Stimulated activated CD4-positive, alpha-beta T cell treated with anti-CD3 and anti-CD28 coated beads, Interleukin-12 subunit alpha, Interleukin-12 subunit beta, amount 100 ng/mL, for 24 hours (primary cell): Measurements from ENCODE around the gene MBOAT1.
A peak's percentile ranks its signal among the peaks of the same experiment; 100 is the strongest.
"Not testable (repeated sequence)": the region's sequence is repeated elsewhere in the genome, so short reads cannot be mapped to it uniquely, and the experiment has no call there.

Experiments used
- DNase-seq, 2 experiments: peaks; one replicate each; pipeline ENCODE4 v3.0.0-alpha.2; 2020; ENCODE audit warnings: low read depth in 2 of 2

The MBOAT1 gene

DNA sequence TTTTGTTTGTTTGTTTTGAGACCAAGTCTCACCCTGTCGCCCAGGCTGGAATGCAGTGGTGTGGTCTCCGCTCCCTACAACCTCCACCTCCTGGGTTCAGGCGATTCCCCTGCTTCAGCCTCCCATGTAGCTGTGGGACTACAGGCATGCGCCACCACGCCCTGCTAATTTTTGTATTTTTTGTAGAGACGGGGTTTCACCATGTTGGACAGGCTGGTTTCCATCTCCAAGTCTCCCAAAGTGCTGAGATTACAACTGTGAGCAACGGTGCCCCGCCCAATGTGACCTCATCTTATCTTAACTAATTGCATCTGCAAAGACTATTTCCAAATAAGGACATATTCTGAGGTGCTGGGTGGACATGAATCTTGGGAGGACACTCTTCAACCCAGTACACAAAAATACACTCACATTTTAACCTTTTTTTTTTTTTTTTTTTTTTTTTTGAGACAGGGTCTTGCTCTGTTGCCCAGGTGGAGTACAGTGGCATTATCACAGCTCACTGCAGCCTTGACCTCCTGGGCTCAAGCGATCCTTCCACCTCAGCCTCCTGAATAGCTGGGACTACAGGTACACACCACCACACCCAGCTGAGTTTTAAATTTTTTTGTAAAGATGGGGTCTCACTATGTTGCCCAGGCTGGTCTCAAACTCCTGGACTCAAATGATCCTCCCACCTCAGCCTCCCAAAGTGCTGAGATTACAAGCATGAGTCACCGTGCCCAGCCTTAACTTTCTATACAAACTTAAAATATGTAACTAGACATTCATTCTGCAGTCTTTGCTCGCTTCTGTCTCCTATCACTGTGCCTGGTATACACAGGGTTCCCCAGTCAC lies 72.9 kb downstream of the MBOAT1 start:
- not testable (repeated sequence) for DNase-seq

DNA sequence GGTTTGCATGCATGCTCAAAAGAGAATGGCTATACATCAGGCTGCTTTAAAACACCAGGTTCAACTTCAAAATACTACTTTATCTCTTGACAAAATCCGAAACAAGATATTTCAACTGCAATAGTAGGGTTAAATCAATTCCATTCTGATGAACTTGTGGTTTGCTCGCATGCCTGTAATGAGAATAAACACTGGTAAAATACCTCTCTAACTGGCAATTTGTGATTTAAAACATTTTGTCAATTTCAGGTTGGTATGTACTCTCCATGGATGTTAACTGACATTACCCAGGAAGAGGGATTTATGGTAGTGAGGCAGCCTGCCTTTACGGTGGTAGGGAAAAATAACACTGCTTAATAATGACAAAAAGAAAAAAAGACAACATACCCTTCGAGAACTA lies 74.4 kb downstream of the MBOAT1 start:
- DNase-seq: no peak

DNA sequence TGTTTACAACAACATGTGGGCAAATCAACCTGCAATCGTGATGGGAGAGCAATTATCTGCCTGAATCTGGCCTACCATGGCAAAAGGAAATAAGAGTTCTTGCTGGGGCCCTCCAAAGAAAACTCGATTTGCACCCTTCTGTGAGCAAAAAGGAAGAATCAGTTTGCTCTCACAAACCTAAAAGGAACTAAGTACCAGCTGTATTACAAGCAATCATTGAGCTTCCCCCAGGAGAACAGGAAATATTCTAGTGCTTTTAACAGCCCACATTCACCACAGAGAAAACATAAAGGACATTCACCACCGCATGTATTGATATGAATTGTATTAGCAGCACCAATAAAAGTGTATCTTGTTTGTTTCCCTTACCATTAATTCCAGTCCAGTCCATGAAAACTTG lies 75.0 kb downstream of the MBOAT1 start:
- no peak for DNase-seq

DNA sequence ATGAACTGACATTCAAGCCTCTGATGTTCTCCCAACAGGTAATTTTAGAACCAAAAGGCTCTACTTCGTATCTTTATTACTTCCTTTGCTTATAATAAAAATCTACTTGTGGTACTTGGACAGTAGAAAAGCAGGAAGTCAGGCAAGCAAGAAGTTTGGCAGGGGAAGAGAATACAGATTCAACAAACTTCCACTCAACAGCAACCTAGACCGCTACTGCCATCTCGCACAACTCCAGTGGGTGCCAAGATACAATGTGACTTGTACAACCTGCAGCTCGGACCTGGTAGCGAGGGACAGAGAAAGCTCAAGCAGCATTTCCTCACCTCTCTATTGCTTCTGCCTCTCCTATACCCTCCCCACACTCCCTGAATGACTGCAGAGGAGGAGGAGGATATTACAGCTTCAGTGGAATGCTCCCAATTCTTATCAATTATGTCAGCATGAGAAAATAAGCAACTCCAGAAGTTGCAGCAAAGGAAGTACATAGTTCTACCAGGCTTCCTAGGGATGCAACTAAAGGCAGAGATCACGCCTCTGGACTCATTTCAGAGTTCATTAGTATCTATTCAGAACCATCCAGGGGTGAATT lies 76.5 kb downstream of the MBOAT1 start:
- DNase-seq: no peak

DNA sequence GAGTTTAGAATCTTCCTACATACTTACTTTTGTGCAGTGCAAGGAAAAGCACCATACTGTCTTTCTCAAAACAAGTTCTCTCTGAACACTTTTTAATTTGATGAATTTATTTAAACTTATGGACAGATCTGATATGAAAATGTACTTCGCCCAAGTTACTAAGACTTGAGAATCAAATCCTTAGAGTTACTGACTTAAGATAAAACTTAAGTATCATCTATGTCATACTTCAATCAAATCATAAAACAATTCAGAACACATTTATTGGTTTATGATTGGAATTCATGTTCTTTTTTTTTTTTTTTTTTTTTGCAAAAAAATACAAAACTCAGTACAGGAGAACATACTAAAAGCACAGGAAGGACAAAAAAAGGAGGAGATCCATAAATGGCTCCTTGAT lies 77.7 kb downstream of the MBOAT1 start:
- DNase-seq: no peak

DNA sequence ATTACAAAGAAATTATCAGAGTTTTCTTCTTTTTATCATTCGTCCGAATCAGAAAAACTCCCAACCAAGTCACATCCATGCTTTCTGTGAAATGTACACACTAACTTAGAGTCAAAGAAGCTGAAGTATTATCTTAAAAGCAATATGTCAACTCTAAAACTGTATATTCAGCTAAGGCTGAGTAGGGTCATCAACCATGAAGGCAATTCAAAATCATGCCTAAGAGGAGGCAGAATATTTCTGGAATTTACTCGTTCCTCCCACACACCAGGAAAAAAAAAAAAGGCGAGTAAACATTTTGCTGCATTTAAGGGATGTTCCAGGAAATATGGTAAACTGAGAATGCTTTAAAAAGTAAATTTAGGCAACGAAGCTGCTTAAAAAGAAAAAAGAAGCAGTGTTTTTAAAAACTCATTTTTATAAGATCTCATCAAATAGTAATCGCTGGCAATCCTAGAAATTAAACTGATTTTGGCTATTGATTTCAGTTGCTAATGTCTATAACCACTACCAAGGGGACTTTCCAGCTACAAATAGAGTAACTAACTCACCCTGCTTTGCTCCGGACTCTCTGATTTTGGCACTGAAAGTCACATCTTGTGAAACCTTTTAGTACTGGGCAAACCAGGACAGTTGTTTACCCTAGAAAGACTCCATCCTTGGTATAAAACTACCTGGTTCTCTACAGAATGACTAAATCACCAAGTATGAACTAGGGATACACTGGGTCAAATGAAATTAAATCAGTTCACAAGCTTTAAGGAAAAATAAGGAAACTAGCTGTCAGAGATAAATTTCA lies 82.8 kb downstream of the MBOAT1 start:
- DNase-seq: no peak

DNA sequence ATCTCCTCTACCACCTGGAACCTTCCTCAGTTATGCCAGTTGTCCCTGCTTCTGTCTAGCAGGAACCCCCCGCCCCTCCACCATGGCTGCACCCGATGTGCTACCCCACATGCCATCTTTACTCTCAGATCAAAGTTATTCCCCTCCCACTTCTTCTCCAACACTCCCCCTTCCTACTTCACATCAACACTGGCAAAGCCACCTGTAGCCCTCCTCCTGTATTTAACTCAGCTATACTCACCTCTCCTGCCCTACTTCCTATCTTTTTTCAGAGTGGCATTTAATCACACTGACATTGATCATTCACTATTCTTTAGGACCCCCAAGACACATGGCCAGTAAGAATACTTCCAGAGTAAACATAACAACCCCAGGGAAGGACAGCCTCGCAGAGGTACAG lies 84.3 kb downstream of the MBOAT1 start:
- DNase-seq: no peak

DNA sequence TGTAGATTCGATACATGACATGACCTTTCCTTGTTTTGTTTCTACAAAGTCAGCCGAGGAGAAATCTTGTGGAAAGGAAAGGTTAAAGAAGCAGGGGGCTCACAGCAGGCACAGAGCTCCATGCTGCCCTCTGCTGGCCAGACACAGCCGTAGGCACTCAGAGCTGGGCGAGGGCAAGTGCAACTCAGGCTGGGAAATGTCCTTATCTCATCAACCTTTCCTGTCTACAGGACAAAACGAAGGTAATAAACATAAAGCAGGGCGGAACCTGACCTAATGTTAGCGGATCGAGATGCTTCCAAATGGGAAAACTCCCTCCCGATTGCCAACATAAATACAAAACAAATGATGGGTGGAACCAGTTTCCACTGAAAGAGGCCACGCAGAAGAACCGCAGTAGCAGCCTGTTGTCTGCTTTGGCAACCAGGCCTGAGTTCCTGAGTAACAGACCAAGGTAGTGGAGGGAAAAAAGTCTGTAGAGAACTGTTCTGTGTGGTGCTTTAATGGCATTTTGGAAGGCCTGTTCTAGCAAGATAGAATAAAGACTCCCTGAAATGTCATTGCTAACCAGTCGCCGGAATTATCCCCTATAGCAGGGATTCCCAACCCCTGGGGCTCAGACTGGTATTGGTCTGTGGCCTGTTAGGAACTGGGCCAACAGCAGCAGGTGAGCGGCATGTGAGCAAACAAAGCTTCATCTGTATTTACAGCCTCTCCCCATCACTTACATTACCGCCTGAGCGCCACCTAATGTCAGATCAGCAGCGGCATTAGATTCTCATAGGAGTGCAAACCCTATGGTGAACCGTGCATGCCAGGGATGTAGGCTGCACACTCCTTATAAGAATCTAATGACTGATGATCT lies 85.2 kb downstream of the MBOAT1 start:
- peak; percentile 27 to 57 for DNase-seq

DNA sequence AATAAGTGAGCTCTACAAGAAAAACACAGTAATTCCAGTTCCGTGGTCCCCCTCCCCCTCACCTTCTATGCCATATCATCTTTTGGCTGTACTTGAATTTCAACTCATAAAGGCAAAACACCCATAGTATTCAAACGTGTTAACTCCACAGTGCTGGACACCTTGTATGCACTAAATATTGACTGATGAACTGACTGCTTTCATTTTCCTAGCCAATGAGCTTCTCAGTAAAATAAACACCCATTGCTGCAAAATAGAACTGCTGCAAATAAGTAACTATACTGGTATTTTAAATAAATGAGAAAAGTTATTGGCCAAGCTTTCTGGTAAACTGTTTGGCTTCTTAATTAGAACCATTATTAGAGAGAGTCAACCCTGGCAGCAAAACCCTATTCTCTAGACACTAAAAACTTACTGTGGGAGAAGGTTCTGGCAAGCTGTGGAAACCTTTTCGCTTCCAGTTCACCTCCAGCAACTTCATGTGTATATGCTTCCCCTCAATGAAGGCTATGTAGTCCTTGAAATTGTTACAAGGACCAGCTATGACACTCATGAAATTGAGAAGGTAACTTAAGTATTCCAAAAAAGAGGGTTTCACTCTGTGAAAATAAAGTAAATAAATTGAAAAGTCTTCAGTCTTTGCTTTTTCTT lies 86.0 kb downstream of the MBOAT1 start:
- no peak for DNase-seq

DNA sequence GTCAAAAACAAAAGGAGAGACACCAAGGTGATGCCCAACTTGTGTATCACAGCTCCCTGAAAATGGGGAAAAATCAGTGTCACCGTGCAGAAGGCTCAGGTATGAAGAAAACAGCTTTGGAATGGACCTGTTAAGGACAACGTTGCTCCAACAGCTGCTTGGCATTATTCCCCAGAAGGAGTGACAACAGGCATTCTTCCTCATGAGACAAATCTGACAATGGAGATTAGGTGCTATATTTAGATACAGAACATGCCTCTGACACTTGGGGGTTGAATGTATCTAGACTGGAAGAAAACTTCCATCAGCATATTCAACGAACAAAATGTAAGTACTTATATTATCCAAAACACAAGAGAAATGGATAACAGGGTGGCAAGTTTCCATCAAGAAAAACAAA lies 87.7 kb downstream of the MBOAT1 start:
- DNase-seq: no peak

DNA sequence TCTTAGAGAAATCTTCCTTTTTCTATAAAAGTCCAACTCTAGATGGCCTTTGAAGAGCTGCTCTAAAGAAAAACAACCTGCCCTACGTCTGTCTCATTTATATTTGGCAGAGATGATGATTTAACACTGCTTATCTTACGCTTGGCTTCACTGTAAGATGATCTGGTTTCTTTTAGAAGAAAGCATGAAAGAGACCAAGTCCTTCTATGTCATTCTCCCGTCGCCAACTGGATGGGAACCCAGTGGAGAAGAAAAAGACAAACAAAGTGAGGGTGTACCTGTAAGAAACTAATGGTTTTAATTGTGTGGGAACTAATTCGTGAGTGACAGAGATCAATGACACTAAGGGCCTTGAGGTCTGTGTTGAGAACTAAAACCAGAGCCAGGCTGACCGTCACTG lies 92.8 kb downstream of the MBOAT1 start:
- DNase-seq: no peak

DNA sequence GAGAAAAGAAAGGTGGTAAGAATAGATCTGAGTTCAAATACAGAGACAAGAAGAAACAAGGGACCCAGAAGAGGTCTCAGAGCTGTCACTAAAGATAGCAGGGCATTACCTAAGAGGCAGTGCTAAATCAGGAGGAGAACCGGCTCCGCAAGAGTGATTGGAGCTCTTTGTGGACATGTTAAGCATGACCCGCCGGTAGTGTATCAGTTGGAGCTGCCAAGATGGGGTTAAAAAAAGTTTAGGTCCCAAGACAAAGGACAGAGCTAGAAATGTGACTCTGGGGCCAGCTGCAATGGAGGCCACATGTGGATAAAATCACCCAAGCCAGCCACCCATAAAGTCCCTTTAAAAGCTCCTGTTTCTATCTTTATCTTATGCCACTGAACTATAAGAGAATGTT lies 93.4 kb downstream of the MBOAT1 start:
- no peak for DNase-seq

DNA sequence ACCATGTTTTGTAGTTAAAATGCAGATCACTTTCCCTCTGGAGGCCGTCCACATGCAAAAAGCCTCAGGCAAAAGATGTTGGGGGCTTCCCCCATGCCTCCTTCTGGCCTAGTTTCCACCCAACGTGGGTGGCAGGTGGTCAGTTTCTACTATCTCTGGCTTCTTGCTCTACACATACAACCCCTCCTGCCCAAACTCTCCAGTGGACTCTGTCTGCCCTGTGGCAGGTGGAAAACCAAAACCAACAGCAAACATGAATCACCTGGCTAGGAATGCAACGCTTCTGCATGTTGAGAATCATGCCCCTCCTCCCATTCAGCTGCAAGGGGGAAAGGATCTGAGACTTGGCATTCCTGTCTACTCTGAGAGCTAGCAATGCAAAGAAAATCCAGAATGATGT lies 94.8 kb downstream of the MBOAT1 start:
- no peak for DNase-seq

DNA sequence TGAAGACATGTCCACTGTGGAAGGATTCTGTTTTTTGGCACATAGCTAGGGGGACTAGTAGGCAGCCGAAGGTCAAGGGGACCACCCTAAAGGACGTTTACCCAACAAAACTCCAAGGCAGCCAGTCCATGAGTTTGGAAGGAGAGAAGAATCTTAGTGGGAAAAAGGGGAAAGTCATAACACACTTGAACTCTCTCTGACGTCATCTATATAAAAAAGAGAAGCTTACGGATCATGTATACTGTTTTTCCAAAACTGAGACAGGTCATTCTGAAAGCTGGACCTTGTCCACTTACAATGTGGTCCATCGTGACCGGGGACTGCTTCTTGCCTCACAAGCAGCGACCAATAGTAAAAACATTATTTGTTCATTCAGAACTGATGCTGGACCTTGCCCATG lies 95.5 kb downstream of the MBOAT1 start:
- DNase-seq: no peak

DNA sequence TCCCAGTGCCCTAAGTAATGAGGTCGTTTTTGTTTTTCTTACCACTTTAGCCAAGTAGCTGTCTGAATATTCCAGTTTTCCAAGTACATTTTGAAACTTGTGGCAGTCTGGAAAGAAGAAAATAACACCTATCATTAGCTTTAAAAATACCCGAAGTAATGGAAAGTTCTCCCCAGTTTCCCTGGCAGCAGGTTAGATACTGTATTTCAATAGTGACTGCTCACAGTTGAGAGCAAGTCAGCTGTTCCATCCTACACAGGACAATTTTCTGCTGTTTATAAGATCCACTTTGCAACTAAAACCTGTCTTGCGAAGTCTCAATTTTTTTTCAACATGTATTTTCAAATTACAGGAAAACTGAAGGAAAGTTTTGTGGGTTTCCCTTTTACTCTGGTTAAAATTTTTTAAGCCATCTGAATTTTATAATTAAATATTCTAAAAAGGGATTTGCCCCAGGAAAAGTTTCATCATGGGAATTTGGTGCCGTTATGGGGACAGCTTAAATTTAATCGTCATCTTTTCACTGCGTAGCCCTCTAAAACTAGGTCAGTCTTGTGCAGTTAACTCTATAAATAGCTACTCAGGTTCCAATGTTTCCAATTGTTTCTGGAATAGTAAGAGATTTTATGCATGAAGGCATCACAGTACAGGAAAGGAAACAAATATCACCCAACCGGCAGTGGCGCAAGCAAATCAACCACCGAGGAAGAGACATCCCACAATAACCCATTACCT lies 96.9 kb downstream of the MBOAT1 start:
- no peak for DNase-seq

DNA sequence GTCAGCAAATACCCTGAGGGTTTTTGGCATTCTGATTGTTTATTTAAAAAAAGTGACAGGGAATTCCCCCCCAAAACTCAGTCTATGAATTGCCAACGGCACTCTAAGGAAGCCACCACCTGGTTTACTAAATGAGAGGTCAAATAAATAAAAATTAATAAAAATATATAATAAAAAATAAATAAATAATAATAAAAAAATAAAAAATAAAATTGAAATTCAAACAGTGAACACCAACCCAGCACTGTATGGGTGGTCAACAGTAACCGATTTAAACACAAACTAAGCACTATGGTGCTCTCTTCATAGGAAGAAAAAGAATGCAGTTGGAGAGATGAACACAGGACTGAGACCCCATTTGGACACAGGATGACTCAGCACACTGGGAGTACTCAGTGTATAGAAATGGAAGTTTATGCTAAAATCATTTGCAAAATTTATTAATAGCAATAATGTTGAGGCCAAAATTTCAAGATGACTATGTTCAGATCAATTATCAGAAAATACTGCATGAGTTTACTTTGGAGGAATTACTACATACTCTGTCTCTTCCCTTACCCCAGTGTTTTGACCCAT lies 98.5 kb downstream of the MBOAT1 start:
- no peak for DNase-seq

DNA sequence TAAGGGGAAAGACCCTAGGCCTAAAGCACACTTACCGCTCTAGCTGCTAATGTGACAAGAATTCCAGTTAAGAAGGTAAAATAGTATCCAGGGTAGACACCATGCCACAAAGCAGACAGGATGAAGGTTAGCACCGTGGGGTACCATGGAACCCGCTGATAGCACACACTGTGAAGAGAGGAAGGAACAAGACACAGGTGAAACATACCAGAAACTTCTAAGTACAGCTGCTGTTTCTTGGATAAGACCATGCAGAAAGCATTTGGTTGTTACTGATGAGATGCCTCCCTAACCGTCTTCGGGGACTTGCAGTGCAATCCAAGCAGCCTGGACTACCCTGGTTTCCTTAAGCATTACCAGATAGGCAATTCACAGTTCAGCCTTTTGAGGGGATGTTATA lies 99.4 kb downstream of the MBOAT1 start:
- no peak for DNase-seq

DNA sequence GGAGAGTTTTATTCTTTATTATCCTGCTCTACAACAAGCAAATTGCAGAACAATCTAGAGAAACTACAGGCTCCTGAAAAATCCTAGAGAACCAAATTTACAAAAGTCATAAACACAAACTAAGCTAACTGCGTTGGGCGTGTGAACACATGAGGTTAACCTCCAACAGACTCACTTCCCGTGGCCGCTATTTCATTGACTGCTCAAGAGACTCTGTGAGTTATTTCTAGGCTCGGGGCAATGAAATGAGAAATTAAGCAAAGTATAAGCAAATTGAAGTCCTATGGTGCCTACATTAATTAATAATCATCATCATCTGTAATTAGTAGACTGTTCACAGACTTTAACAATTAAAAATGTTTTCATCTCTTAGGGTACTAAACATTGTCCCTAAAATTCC lies 100.0 kb downstream of the MBOAT1 start:
- DNase-seq: no peak

DNA sequence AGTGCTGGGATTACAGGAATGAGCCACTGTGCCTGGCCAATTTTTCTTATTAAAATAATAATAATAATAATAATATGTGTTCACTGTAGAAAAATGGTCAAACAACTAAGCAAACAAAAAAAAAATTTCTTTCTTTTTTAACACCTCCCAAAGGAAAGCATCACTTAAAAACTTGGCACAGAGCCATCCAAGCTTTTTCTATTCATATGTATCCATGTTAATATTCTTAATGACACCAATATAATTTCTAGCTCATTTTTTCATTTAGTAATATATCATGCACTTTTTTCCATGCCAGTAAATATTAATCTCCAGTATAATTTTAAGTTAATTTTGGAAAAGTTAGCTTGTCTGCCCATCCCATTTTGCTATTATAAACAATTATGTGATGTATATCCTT lies 101.8 kb downstream of the MBOAT1 start:
- DNase-seq: no peak

DNA sequence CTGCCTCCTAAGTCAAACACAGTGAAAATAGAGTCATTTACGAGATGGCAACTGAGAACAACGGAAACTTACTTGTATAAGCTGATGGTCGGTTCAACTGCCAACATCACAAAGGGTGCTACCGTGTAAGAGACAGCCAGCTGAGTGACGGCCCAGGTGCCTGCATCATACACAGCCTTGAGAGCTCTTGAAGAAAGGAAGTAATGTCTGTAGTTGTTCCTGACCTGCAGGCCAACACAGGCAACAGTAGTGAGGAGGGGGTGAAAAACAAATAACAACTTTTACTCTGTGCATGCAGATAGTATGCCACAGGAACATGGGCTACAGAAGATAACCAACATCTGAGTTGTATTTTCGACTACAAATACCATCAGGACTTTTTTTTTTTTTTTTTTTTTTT lies 102.7 kb downstream of the MBOAT1 start:
- DNase-seq: no peak
